Measurements from ENCODE around the gene GCLC.
"Not testable (repeated sequence)": the region's sequence is repeated elsewhere in the genome, so short reads cannot be mapped to it uniquely, and the experiment has no call there.

The GCLC gene

DNA sequence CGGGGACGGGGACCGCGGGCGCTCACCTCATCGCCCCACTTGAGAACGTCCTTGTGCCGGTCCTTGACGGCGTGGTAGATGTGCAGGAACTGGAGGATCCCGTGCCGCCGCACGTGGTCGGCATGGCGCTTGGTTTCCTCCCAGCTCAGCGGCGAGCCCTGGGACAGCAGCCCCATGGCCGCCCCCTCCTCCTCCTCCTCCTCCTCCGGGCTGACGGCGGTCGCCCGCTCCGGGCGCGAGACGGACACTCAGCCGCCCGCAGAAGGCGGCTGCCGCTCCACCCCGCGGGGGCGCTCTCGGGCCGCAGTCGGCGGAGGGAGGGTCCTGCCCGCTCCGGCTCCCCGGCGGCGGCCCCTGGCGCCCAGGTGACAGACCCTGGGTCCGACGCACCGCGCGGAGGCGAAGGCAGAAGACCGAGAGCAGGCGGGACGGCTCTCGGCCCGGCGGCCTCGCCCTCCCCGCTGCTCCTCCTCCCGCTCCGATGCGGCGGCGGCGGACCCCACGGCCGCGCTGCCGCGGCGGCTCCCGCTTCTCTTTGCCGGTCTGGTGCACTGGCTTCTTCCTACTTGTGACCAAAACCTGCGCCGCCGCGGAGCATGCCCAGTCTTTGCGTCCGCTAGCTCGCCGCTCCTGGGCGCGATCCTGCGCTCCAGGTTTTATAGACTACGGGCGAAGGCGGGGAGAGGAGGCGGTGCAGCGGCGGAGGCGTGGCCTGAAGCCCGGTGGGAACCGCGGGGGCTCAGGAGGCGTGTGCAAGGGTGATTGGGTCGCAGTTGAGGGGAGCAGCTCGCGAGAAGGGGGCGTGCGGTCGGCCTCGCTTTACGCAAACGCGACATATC lies at the start of gene GCLC:
TSS of gene GCLC (minus strand) at position 632 of the 839 bp plus-strand sequence. CDS start at position 176, 456 bp downstream.
- peak; percentile 80 for DNase-seq (ENCODE audit: low read depth)

DNA sequence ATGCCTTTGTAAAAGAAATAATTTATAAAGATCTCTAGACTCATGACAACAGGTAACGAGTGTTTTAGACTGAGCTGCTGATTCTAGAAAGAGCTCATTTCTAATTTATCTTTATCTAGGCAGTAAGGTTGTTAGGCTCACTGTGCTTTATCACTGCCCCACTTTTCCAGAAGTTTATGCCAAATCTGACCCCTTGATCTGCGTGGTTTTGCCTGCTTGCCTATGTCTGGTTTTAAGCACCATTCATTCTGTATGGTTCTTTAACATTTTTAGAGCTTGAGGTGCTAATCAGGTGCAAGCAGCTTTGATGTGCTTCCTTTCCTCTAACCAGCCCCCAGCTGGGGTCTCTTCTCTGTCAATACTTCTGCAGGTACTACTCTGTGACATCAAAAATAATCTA lies 49.7 kb upstream of the GCLC start:
- DNase-seq (ENCODE audit: low read depth): no peak

DNA sequence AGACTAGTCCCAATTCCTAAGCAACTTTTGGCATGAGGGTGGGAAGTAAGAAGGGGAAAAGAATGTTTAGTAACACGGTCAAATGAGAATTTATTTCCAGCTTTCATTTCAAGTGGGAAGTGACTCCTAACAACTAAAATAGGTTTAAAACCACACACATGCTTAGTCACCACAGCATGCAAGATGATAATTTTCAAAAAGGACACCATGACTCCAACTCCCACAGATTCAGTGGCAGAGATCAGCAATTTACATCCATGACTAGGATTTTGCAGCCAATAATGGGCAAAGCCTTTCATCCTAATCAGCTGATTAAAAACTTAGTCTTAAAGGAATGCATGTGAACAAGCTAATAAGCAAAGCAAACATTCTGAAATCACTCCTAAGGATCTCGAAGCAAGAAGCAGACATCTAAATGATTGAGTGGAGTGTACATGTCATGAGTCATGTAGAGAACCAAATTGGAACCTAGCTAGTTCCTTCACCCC lies 48.1 kb upstream of the GCLC start:
- DNase-seq (ENCODE audit: low read depth): no peak

DNA sequence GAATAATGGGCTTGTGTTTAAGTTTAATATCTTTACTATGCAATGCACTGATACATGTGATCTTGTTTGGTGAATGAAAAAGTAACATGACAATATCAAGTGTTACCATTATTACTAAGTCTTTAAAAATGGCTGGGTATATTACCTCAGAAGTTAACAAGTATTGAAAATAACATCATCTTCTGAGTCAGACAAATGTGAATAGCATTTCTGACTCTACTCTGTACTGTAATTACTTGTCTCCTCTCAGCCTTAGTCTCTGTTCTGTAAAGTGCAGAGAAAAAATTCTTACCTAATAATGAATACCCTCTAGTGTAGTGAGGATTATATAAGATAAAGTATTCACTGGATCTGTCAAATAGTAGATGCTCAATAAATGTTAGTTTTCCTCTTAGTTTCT lies 47.0 kb upstream of the GCLC start:
- DNase-seq (ENCODE audit: low read depth): no peak

DNA sequence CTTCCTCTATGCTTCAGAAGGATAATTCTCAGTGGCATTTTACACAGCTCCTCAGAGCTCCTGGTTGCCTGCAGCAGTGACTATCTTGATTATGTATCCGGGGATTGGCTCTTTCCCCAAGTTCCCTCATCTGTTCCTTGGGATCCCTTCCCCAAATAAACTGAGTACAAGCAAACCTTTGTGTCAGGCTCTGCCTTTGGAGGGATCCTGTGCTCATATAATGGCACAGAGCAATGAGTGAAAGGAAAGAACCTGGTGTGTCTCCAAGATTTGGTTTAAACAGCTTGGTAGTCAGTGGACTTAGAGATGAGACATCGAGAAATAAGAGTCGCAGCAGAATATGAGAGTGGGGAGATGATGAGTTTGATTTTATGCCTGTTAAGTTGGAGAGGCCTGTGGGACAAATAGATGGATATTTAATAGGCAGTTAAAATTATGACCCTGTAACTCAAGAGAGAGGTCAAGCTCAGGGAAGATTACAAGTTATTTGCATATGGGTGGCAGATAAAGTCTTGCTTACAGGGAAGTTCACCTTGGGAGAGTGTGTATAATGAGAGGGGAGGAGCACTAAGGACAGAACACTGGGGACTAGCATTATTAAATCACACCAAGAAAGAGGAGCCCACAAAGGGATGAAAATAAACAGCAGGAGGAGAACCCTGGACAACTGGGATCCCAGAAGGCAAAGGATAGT lies 44.1 kb upstream of the GCLC start:
- no peak for DNase-seq (ENCODE audit: low read depth)

DNA sequence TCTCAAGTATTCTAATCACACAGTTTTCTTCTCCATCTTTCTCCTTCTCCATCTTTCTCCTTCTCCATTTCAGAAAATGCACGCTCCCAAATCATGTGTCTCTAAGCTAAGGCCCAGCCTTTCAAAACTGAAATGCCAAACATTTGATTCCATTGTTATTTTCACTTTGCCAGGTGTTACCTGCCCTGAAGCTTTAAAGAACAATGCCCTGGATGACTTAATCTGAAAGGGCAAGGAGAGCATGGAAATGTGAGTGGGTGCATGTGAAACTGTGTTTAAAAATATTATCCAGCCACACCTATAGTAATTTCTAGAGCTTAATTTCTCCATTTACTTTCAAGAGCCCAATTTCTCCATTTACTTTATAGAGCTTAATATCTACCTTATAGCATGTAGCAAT lies 42.4 kb upstream of the GCLC start:
- no peak for DNase-seq (ENCODE audit: low read depth)

DNA sequence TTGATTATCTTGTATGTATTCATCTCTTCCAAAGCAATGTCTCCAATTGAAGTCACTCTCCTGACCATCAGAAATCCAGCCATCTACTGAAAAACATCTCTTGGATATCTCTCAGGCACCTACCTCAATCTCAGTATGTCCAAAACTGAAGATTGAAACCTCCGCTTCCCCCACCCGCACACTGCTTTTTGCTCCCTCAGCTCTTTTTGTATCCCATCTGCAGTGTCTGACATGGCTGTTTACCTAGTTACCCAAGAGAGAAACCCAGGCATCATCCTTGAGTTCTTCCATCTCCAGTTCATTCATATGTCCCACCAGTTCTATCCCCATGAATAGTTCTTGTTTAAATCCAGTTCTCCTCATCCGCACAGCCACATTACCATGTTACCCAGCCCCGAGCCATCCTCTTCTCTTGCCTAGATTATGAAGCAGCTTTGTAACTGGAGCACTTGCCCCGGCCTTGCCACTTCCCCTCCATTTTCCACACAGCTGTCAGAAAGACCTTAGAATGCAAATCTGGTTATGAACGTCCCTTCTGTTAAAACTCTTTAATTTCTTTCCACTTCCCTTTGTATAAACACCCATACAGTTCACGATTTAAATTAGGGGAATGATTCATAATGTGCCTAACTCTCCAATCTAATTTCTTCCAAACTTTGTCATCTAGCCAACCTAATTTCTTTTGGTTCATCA lies 40.5 kb upstream of the GCLC start:
- DNase-seq (ENCODE audit: low read depth): no peak

DNA sequence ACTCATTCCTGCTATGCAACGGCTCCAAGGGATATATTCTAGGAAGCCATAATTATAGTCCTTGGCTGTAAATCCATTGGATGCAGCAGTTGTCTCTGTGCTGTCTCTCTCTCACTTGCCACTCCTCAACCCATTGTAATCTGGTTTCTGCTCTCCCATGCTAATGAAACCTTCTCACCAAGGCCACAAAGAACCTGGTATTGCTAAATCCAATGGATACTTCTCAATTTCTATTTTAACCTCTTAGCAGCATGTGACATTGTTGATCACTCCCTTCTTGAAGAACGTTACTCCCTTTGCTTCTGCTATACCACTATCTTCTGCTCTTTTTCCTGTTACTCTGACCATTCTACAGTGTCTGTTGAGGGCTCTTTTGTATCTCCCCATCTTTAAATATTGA lies 39.8 kb upstream of the GCLC start:
- DNase-seq (ENCODE audit: low read depth): no peak

DNA sequence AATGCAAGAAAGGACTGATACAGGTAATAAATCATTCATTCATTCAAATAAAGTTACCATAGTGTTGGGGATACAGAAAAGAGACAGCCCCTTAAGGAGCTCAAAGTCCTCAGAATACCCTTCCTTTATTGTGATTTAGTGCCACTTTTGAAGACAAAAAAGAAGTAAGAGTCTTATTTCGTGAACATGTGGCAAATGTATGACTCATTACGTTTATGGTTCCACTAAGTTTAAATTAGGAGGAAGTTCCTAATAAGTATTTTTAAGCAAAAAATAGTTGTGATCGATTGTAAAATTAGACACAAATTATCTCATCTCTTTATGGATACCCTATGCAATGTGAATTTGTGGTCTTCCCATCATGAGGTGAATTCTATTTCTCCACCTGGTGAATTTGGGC lies 38.5 kb upstream of the GCLC start:
- no peak for DNase-seq (ENCODE audit: low read depth)

DNA sequence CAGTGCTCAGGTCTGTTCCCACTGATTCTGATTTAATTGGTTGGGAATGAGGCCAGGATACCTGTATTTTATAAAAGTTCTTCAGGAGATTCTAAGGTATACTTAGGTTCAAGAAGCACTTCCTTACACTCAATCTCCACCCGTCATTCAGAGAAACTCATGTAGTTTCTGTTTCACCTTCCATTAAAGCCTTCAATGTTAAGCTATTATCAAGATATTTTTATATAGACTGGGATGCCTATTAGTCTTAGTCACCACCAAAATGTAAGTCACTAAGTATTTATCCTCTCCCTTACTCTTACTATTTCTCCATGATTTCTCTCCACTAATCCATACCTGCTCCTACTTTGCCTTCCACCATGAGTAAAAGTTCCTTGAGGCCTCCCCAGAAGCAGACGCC lies 38.1 kb upstream of the GCLC start:
- no peak for DNase-seq (ENCODE audit: low read depth)

DNA sequence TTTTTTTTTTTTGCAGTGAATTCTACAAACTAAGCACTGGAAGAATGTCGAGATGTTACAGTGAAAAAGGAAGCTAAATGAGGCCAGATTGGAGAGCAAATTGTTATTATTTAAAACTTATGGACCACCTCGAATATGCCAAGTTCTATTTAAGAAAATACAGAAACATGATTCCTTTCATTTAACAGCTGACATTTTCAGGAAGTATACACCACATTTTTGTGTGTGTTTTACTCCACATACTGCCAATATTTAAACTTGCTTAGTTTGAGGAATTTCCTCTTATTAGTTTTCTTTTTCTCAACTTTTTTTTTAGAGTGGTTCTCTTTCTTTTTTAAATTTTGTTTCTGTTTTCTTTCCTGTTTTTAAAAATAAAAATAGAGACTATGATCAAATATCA lies 37.0 kb upstream of the GCLC start:
- no peak for DNase-seq (ENCODE audit: low read depth)

DNA sequence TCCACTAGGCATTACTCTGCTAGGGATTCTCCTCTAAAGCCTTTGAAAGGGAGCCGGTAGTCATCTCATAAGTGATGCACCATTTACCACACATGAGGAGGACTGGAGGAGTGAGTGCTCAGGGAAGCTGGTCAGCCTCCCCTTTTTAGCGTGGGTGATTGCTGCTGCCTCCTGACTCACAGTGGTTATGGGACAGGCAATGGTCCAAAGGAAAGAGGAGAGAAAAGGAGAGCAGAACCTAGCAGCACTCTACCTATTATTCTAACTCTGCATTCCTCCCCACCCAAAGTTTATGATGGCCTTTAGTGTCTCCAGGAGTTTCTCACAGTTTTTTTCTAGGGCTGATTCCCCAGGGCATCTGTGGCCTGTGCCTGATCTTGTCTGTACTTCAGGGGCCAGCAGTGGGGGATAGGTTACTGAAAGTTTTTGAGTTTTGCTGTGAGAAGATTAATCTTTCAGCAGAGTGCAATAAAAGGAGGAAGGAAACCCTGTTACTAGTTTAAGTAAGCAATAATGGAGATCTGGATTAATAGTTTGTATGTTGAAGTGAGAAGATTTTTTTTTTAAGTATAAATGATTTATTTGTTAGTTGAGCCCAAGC lies 36.4 kb upstream of the GCLC start:
- DNase-seq (ENCODE audit: low read depth): no peak

DNA sequence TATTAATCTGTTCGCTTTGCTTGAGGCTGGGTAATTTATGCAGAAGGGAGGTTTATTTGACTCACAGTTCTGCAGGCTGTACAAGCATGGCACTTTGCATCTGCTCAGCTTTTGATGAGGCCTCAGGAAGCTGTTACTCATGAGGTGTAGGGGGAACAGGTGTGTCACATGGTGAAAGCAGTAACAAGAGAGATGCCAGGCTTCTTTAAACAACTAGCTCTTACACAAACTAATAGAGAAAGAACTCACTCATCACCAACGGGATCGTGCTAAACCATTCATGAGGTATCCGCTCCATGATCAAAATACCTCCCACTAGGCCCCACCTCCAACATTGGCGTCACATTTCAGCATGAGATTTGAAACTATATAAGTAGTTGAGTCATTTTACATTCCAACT lies 34.4 kb upstream of the GCLC start:
- peak; percentile 1 for DNase-seq (ENCODE audit: low read depth)

DNA sequence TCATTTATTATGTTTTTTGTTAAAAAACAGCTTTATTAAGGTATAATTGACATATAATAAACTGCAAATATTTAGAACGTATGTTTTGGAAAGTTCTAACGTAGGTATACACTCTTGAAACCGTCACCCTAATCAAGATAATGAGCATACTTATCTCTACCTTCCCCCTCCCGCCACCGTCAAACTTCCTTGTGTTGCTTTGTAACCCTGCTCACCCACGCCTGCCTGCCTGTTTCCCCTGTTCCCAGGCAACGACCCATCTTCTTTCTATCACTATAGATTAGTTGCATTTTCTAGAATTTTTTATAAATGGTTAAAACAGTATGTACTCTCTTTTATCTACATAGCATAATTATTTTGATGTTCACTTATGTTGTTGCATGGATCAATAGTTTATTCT lies 33.5 kb upstream of the GCLC start:
- no peak for DNase-seq (ENCODE audit: low read depth)

DNA sequence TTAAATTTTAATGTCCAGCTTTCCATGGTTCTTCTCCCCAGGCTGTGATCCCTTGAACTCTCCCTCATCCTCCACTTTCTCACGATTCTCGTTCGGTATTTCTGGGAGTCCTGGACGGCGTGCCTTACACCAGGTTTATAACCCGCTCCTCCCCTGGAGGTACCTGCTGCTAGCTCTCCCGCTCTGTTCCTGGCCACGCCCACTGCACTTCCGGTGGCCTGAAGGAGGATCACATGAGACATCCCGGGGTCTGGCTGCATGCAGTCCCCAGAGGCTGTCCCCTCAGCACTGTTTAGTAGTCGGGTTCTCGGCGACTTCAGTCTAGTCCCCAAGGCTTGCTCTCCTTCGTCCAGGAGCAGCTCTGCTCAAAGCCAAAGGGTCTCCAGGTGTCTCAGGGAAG lies 28.4 kb upstream of the GCLC start:
- DNase-seq (ENCODE audit: low read depth): no peak

DNA sequence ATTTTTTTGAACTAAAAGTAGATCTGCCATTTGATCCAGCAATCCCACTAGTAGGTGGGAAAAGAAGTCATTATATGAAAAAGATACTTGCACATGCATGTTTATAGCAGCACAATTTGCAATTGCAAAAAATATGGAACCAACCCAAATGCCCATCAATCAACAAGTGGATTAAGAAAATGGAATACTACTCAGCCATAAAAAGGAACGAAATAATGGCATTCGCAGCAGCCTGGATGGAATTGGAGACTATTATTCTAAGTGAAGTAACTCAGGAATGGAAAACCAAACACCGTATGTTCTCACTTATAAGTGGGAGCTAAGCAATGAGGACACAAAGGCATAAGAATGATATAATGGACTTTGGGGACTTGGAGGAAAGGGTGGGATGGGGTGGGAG lies 27.5 kb upstream of the GCLC start:
- not testable (repeated sequence) for DNase-seq (ENCODE audit: low read depth)

DNA sequence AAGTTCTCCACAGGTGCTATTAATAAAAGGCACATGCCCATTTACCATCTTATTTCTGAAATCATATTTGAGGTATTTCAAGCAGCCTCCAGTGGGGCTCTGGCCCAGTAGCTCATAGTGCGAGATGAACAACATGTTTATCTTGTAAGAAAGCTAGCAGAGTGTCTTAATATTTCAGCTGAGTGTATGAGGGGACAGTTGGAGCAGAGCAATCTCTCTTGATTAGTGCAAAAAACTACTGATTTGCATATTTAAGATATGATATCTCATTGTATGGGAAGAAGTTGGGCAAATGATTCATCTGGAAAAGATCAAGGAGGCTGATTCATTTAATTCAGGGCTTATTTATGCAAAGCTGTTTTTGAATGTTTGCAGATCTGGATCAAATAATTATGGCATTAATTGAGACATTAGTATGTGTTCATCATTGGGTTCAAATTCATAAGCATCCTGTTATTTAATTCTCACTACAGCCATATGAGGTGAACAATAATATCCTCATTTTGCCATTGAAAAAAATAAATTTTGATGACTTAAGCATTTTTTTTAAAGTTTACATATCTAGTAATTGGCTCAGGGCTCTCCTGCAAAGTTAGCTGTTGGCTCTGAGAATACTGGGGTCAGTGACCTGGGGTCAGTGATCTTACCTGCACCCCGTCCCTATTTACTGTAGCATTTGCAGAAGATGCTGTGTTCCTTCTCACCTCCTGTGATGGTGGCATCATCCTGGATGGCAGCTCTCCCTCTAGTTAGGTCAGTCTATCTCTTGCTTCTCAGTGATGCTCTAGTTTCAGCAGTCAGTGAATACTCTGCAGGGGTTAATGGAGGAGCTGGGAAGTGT lies 24.1 kb upstream of the GCLC start:
- no peak for DNase-seq (ENCODE audit: low read depth)

DNA sequence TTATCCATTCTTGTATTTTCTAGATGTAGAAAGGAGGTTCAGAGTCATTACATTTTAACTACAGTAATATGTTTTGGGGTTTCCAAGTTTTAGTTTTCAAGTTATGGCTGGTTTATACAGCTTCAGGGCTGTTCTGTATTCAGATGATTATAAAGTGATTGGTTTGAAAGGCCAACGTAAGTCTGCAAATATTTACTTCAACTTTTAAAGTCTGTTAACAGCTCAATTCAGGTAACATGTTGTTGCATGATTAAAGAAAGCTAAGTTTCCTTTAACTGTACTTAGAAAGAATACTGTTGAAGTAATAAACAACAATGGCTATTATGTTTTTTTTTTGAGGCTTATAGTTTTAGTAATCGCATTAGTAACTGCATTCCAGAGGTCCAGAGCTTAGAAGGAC lies 22.8 kb upstream of the GCLC start:
- no peak for DNase-seq (ENCODE audit: low read depth)

DNA sequence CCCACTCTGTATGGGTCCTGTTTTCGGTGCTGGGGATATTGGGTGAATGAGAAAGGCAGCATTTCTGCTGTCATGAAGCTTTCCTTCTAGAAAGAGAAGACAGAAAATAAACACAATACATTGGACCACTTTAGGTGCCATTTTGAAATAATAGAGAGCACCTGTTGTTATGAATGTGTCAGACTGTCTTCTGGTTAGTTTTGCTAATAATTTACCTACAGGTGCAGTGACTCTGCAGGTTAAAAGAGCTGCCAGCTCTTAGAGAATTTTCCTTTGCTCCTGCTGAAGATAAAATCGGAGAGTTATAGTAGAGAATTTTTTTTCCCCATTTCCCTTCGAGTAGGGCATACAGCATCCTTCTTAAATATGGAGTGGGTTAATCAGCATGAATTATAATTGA lies 21.9 kb upstream of the GCLC start:
- DNase-seq (ENCODE audit: low read depth): no peak

DNA sequence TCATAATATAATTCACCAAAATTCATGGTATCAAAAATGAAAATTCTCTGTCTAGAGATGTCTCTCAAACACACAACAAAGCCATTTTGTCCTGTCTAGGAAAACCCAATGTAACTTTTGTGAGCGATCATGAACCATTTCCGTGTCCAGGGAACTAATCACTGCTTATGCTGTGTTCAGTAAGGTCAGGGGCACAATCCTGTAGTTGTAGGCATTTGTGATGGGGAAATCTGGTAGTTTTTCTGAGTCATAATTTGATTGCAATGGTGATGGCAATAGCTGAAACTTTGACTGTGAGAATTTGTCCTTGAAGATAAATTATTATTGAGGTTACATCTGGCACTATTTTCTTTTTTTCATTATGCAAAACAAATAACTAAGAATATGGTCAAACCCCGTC lies 21.0 kb upstream of the GCLC start:
- DNase-seq (ENCODE audit: low read depth): no peak

DNA sequence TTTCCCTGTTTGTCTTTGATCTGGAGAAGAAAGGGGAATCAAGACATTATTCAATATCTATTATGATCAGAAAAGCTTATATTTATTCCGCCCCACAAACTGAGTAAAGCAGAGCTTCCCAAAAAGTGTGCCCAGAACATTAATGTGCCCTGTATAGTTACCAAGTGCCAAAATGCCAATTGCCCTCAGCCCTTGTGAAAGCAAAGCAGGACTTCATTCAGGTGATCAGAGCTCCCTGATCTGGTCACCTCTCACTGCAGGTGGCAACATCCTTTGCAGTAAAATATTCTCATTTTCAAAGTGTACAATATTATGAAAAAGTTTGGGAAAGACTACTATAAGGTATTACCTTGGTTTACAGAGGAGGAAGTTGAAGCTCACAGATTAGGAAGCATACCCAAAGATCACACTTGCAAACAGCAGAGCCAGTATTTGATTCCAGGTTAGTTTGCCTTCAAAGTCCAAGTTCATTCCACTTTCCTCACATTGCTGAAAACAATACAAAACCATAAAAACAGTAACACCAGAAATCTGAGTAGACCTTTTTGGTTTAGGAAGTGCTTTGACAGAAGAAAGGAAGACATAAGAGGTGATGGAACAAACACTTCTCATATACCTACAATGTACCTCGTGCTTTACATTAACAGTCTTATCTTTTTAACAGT lies 19.6 kb upstream of the GCLC start:
- no peak for DNase-seq (ENCODE audit: low read depth)

Data from stimulated activated CD4-positive, alpha-beta T cell treated with anti-CD3 and anti-CD28 coated beads, Interleukin-2, amount 100 ng/mL, for 4 hours (primary cell).